Measurements from ENCODE around the gene ATXN7L1. TPM values are rescaled to one million over a fixed set of nuclear protein-coding genes. Genes with fewer than 3 reads are reported as not detected.
A peak's percentile ranks its signal among the peaks of the same experiment; 100 is the strongest.

The ATXN7L1 gene
- total and polyA plus RNA-seq, 2 of the 8 experiments (the other 6 are each of a cell fraction or from before 2014, with no cell fraction given): 14.3 to 34.0 TPM

GRCh38 chr7:105802604-105803428 is 73.6 kb downstream of the ATXN7L1 start:
- DNase-seq (ENCODE audit: low read depth in 1 of 2, low spot score in 2 of 2) (no peak), FAIRE-seq (no peak)
- Histone ChIP-seq H3K9ac (replicated peaks in 1 of 4; ENCODE audit: extremely low read depth in 1 of 4, low read depth in 3 of 4, low read length in 3 of 4) (no peak overlapping the region), H3K23me2 (ENCODE audit: low read depth, low read length) (no peaks in the 10 kb centered on the region), H3K18ac (ENCODE audit: extremely low read depth, low read length) (no peak overlapping the region), H2BK12ac (ENCODE audit: low read depth, low read length) (no peak overlapping the region), H4K91ac (replicated peaks; ENCODE audit: insufficient read length, low read length) (no peak overlapping the region), H4K20me1 (replicated peaks in 1 of 2; ENCODE audit: control insufficient read depth in 1 of 2, insufficient read depth in 2 of 2, low read length in 2 of 2) (peaks cover 14 to 19% of the 10 kb centered on the region in 2 experiments), H2AK5ac (ENCODE audit: low read depth, low read length) (0 out of 2 replicates have a peak overlapping the region, but pooled peaks have one; percentile 16), H2BK20ac (ENCODE audit: low read length) (no peak overlapping the region), H3K14ac (ENCODE audit: insufficient read length) (no peak overlapping the region), H3K9me3 (ENCODE audit: insufficient read depth in 2 of 2, low read depth in 1 of 2, low read length in 1 of 2) (no peaks in the 10 kb centered on the region), H3K56ac (replicated peaks; ENCODE audit: insufficient read length, low read depth, low read length) (no peak overlapping the region), H3K36me3 (ENCODE audit: control insufficient read depth in 2 of 4, insufficient read depth in 4 of 4, low read length in 3 of 4) (no peaks in the 10 kb centered on the region), H4K8ac (ENCODE audit: extremely low read depth, insufficient read depth, low read length) (no peak overlapping the region; the same call in 1 of the 2 replicates), H3K79me2 (ENCODE audit: control insufficient read depth in 1 of 2, insufficient read depth in 2 of 2, low read length in 2 of 2) (no peaks in the 10 kb centered on the region; a peak in 1 of 4 replicates), H3K27me3 (replicated peaks in 1 of 4; ENCODE audit: control insufficient read depth in 3 of 4, extremely low read depth in 1 of 4, insufficient read depth in 3 of 4, low read length in 3 of 4) (no peaks in the 10 kb centered on the region), H2AFZ (ENCODE audit: low read length) (no peak overlapping the region), H3K4me3 (ENCODE audit: extremely low read depth in 1 of 4, insufficient read depth in 2 of 4, low read depth in 3 of 4, low read length in 4 of 4) (no peak overlapping the region), H3K79me1 (ENCODE audit: low read depth, low read length) (no peaks in the 10 kb centered on the region; the same call in 1 of the 2 replicates), H3K4me2 (ENCODE audit: insufficient read depth in 1 of 2, low read depth in 2 of 2, low read length in 2 of 2) (no peak overlapping the region), H3K4ac (replicated peaks; ENCODE audit: insufficient read length, low read depth, low read length) (no peak overlapping the region), H2BK5ac (ENCODE audit: low read depth, low read length) (no peak overlapping the region), H3K23ac (ENCODE audit: insufficient read length) (no peak overlapping the region), H4K5ac (ENCODE audit: insufficient read length, low read depth, low read length) (no peak overlapping the region), H2BK15ac (ENCODE audit: low read length) (no peak overlapping the region), H3K27ac (ENCODE audit: low read depth, low read length) (no peak overlapping the region), H2BK120ac (replicated peaks; ENCODE audit: low read depth, low read length) (no peak overlapping the region), H3K4me1 (replicated peaks in 1 of 4; ENCODE audit: control insufficient read depth in 3 of 4, insufficient read depth in 4 of 4, low read length in 3 of 4) (peaks cover 9 to 24% (median 19%) of the 10 kb centered on the region in 4 experiments; a peak in 6 of 7 replicates)
- 88% methylated on average over 7 of the region's 7 CpGs; no CpG with 5 or more reads in 1 of the 2 experiments for WGBS, 2 experiments (ENCODE audit: extremely low coverage in 1 of 2, insufficient coverage in 1 of 2, insufficient read length in 1 of 2, insufficient replicate concordance in 2 of 2, low coverage in 1 of 2, low lambda C conversion rate in 2 of 2, missing lambda C conversion rate in 1 of 2)
- POLR2A ChIA-PET (ENCODE audit: partially characterized antibody): interaction anchor here (1.1 to 1.8 kb wide), 2 partner anchors 18 to 33 kb away, joined by 4 read pairs; no protein-coding TSS in a partner anchor
- CTCF ChIA-PET (ENCODE audit: partially characterized antibody): interaction anchor here (1.4 to 9.3 kb wide), 5 partner anchors 14 to 146 kb away, joined by 4 to 107 read pairs (median 11); no protein-coding TSS in a partner anchor
- TF ChIP-seq ASH2L (IDR thresholded peaks at IDR 0.05; ENCODE audit: low read length) (no peak), JUN (IDR thresholded peaks at IDR 0.05; ENCODE audit: low read depth, low read length) (no peak), SIRT6 (IDR thresholded peaks at IDR 0.05; ENCODE audit: low read length) (no peak), NANOG (IDR thresholded peaks at IDR 0.05; ENCODE audit: insufficient read depth, low read depth, low read length, poor library complexity, severe bottlenecking) (no peak), EGR1 (IDR thresholded peaks at IDR 0.05; ENCODE audit: borderline replicate concordance, low read depth, low read length) (no peak), SAP30 (IDR thresholded peaks at IDR 0.05; ENCODE audit: insufficient read depth, insufficient replicate concordance, low read length) (no peak), RAD21 (IDR thresholded peaks at IDR 0.05 in 1 of 2, conservative IDR thresholded peaks at IDR 0.05 in 1 of 2; ENCODE audit: low read depth in 2 of 2, low read length in 2 of 2) (no peak), EZH2 (IDR thresholded peaks at IDR 0.05; ENCODE audit: low read depth, low read length, severe bottlenecking) (no peak), POLR2A (IDR thresholded peaks at IDR 0.05; ENCODE audit: control extremely low read depth in 1 of 2, low read depth in 2 of 2, low read length in 2 of 2) (no peak), RNF2 (IDR thresholded peaks at IDR 0.05; ENCODE audit: borderline replicate concordance, low read depth, low read length, missing control alignments, poor library complexity, severe bottlenecking) (no peak), SP2 (IDR thresholded peaks at IDR 0.05; ENCODE audit: low read length) (no peak)

Measured in H1 (cell line).